Measurements from ENCODE around the gene APOBEC3B.
"Not testable (repeated sequence)": the region's sequence is repeated elsewhere in the genome, so short reads cannot be mapped to it uniquely, and the experiment has no call there.

The APOBEC3B gene

GRCh38 chr22:38966380-38966702 is 15.8 kb upstream of the APOBEC3B start:
- no peak for FAIRE-seq
- no peak for DNase-seq (ENCODE audit: low spot score)

GRCh38 chr22:38966942-38967341 is 15.2 kb upstream of the APOBEC3B start:
- no peak for DNase-seq (ENCODE audit: low spot score)
- FAIRE-seq, result no peak

- FAIRE-seq (no peak), DNase-seq (ENCODE audit: low spot score) (no peak)
Measured at GRCh38 chr22:38967451-38968450, 14.4 kb upstream of the APOBEC3B start.

GRCh38 chr22:38968801-38969200 is 13.3 kb upstream of the APOBEC3B start:
- no peak for FAIRE-seq
- no peak for DNase-seq (ENCODE audit: low spot score)

GRCh38 chr22:38970551-38970950 is 11.6 kb upstream of the APOBEC3B start:
- FAIRE-seq, result no peak

GRCh38 chr22:38971202-38971601 is 10.9 kb upstream of the APOBEC3B start:
- FAIRE-seq, result peak; percentile 89
- no peak for DNase-seq (ENCODE audit: low spot score)

More at GRCh38 chr22:38970551-38970950, 11.6 kb upstream of the APOBEC3B start:
- no peak for DNase-seq (ENCODE audit: low spot score)

- DNase-seq (ENCODE audit: low spot score) (no peak), FAIRE-seq (no peak)
Measured at GRCh38 chr22:38971791-38972190, 10.4 kb upstream of the APOBEC3B start.

- DNase-seq (ENCODE audit: low spot score), result no peak
- FAIRE-seq, result no peak
Measured at GRCh38 chr22:38972558-38972957, 9.6 kb upstream of the APOBEC3B start.

GRCh38 chr22:38973289-38974169 is 8.6 kb upstream of the APOBEC3B start:
- DNase-seq (ENCODE audit: low spot score), result peak; percentile 59
- FAIRE-seq, result no peak

GRCh38 chr22:38974170-38974825 is 7.8 kb upstream of the APOBEC3B start:
- FAIRE-seq (no peak), DNase-seq (ENCODE audit: low spot score) (no peak)

GRCh38 chr22:38974826-38975175 is 7.3 kb upstream of the APOBEC3B start:
- FAIRE-seq (no peak), DNase-seq (ENCODE audit: low spot score) (no peak)

- not testable (repeated sequence) for FAIRE-seq; DNase-seq (ENCODE audit: low spot score)
Measured at GRCh38 chr22:38977289-38977688, 4.9 kb upstream of the APOBEC3B start.

- peak; percentile 42 for FAIRE-seq
Measured at GRCh38 chr22:38980587-38980986, 1.6 kb upstream of the APOBEC3B start.

GRCh38 chr22:38981005-38981991 is 849 bp upstream of the APOBEC3B start:
- DNase-seq (ENCODE audit: low spot score) (peak; percentile 76), FAIRE-seq (peak; percentile 95)

More at GRCh38 chr22:38980587-38980986, 1.6 kb upstream of the APOBEC3B start:
- not testable (repeated sequence) for DNase-seq (ENCODE audit: low spot score)

GRCh38 chr22:38984224-38984623 is 2.1 kb downstream of the APOBEC3B start:
- DNase-seq (ENCODE audit: low spot score) (no peak), FAIRE-seq (no peak)

- peak; percentile 98 for FAIRE-seq
- DNase-seq (ENCODE audit: low spot score), result peak; percentile 74
Measured at GRCh38 chr22:38984784-38985757, 2.9 kb downstream of the APOBEC3B start.

- FAIRE-seq, result no peak
Measured at GRCh38 chr22:38986629-38987028, 4.5 kb downstream of the APOBEC3B start.

GRCh38 chr22:38987171-38987895 is 5.2 kb downstream of the APOBEC3B start:
- DNase-seq (ENCODE audit: low spot score) (no peak), FAIRE-seq (no peak)

More at GRCh38 chr22:38986629-38987028, 4.5 kb downstream of the APOBEC3B start:
- DNase-seq (ENCODE audit: low spot score), result no peak
